ENCODE measurements around the gene WBP2. TPM values are rescaled to one million over a fixed set of nuclear protein-coding genes. Genes with fewer than 3 reads are reported as not detected.

Gene WBP2
- total RNA-seq, 2 experiments from 2014 or later, result 98.5 to 114 TPM

DNA sequence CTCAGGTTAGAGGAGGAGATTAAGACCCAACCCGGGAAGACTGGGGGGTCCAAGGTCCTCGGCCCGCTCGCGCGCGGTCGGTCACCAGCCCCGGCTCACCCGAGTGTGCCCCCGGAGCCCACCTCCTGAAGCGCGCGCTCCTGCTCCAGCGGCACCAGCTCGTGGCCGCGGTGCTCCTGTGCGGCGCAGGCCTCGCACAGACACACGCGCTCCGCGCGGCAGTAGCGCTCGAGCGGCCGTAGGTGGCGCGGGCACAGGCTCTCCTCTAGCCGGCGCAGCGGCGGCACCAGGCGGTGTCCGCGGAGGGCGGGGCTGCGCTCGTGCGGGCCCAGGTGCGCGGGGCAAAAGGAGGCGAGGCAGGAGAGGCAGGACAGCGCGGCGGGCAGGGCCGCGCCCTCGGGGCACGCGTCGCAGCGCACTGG lies 22.6 kb upstream of the WBP2 start:
- H3K27ac ChIP-seq (ENCODE audit: low read depth in 1 of 2, low read length in 2 of 2), result peak overlapping the region; percentile 15 to 66
- H3K27ac Mint-ChIP-seq, result peak overlapping the region; percentile 91
- DNase-seq (peak; percentile 52 to 90 (median 66)), ATAC-seq (ENCODE audit: poor library complexity) (peak; percentile 72)
- no peaks in the 10 kb centered on the region for H3K9me3 ChIP-seq (ENCODE audit: control insufficient read depth in 1 of 2, insufficient read depth in 1 of 2, low read length in 2 of 2)
- H3K4me1 Mint-ChIP-seq (ENCODE audit: low read depth), result peaks cover 51% of the 10 kb centered on the region
- no peaks in the 10 kb centered on the region for H3K27me3 Mint-ChIP-seq
- TF ChIP-seq, protein P1, sequence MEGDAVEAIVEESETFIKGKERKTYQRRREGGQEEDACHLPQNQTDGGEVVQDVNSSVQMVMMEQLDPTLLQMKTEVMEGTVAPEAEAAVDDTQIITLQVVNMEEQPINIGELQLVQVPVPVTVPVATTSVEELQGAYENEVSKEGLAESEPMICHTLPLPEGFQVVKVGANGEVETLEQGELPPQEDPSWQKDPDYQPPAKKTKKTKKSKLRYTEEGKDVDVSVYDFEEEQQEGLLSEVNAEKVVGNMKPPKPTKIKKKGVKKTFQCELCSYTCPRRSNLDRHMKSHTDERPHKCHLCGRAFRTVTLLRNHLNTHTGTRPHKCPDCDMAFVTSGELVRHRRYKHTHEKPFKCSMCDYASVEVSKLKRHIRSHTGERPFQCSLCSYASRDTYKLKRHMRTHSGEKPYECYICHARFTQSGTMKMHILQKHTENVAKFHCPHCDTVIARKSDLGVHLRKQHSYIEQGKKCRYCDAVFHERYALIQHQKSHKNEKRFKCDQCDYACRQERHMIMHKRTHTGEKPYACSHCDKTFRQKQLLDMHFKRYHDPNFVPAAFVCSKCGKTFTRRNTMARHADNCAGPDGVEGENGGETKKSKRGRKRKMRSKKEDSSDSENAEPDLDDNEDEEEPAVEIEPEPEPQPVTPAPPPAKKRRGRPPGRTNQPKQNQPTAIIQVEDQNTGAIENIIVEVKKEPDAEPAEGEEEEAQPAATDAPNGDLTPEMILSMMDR (IDR thresholded peaks at IDR 0.05), result peak; percentile 70
- H3K9me3 Mint-ChIP-seq, result no peaks in the 10 kb centered on the region
- H3K4me1 ChIP-seq (ENCODE audit: insufficient read depth, low read length), result peaks cover 64% of the 10 kb centered on the region
- H3K27me3 ChIP-seq (ENCODE audit: control insufficient read depth in 1 of 2, insufficient read depth in 2 of 2, low read length in 2 of 2), result no peaks in the 10 kb centered on the region
- H3K4me3 ChIP-seq (ENCODE audit: low read length), result peak overlapping the region; percentile 60
- ChIA-PET CTCF (interaction anchor here (0.5 to 4.8 kb wide), 16 partner anchors 11 to 124 kb away, joined by 3 to 50 read pairs (median 4); partner anchors contain the start of genes GALK1, MRPL38, TRIM65 and WBP2), POLR2A (interaction anchor here (0.8 to 10.9 kb wide), 14 partner anchors 13 to 124 kb away, joined by 3 to 230 read pairs (median 4); partner anchors contain the start of genes MRPL38, TRIM65, UNC13D and UNK)
- intact Hi-C loops (cut with DNase I, micrococcal nuclease), result loop anchor here (1.0 to 5.0 kb wide), 4 partner anchors 19 to 35 kb away; partner anchors contain the start of genes TRIM65 (in 2 of the 2) and UNC13D (in 1 of the 2)
- H3K36me3 Mint-ChIP-seq (ENCODE audit: low read depth), result peaks cover 5% of the 10 kb centered on the region
- peak overlapping the region; percentile 91 for H3K4me3 Mint-ChIP-seq
- H3K36me3 ChIP-seq (ENCODE audit: insufficient read depth, low read length), result peaks cover 6% of the 10 kb centered on the region

DNA sequence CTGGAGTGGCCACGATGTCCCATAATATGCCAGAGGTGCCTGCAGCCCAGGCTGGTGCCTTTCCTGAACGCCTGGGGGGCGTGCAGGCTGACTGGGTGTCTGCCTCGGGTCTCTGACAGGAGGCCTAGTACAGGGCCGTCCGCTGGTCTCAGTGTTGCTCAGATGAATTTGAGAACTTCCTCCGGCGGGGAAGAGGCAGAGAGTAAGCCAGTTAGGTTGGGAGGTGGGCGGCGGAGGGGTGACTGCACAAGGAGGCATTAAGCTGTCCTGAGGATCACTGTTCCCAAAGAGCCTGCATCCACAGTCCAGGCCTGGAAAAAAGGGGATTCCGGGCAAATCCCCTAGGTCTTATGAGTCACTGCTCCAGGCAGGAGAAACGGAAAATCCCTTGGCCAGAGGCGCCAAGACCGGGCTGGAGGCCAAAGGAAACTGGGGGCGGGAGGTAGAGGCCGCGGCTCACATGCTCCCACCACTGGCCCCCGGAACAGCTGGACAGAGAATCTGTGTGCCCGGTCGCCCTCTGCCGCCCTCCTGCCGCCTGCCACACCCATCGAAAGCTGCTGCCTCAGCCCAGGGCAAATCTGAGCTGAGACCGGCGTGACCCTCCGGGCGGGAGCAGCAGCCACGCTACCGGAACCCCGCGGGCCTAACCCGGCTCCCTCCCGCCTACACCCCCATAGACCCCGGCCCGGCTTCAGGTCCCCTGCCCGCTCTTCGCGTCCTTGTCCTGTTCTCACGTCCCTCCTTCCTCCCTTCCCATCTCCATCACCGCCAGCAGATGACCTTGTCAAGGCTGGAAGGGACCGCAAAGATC lies 22.0 kb upstream of the WBP2 start:
- peak in 3 of 14 experiments; percentile 41 to 58 (median 49) for DNase-seq
- H3K4me3 ChIP-seq (ENCODE audit: low read length), result peak overlapping the region; percentile 60
- TF ChIP-seq, protein P1 (IDR thresholded peaks at IDR 0.05), result no peak
- peaks cover 5% of the 10 kb centered on the region for H3K36me3 Mint-ChIP-seq (ENCODE audit: low read depth)
- H3K4me3 Mint-ChIP-seq, result peak overlapping the region; percentile 91
- H3K27ac Mint-ChIP-seq, result peak overlapping the region; percentile 91
- no peaks in the 10 kb centered on the region for H3K9me3 ChIP-seq (ENCODE audit: control insufficient read depth in 1 of 2, insufficient read depth in 1 of 2, low read length in 2 of 2)
- H3K4me1 ChIP-seq (ENCODE audit: insufficient read depth, low read length), result peaks cover 66% of the 10 kb centered on the region
- H3K4me1 Mint-ChIP-seq (ENCODE audit: low read depth), result peaks cover 57% of the 10 kb centered on the region
- peaks cover 6% of the 10 kb centered on the region for H3K36me3 ChIP-seq (ENCODE audit: insufficient read depth, low read length)
- ATAC-seq (ENCODE audit: poor library complexity), result peak; percentile 10
- H3K27me3 Mint-ChIP-seq, result no peaks in the 10 kb centered on the region
- ChIA-PET POLR2A (interaction anchor here (0.8 to 10.9 kb wide), 12 partner anchors 13 to 123 kb away, joined by 3 to 230 read pairs (median 4); partner anchors contain the start of genes MRPL38, TRIM65, UNC13D and UNK), CTCF (interaction anchor here (0.5 to 4.8 kb wide), 16 partner anchors 10 to 124 kb away, joined by 3 to 50 read pairs (median 4); partner anchors contain the start of genes GALK1, MRPL38, TRIM65 and WBP2)
- no peaks in the 10 kb centered on the region for H3K9me3 Mint-ChIP-seq
- H3K27me3 ChIP-seq (ENCODE audit: control insufficient read depth in 1 of 2, insufficient read depth in 2 of 2, low read length in 2 of 2), result no peaks in the 10 kb centered on the region
- intact Hi-C loops (cut with DNase I, micrococcal nuclease), result loop anchor here (2.0 to 5.0 kb wide), 3 partner anchors 20 to 35 kb away; partner anchors contain the start of genes TRIM65 (in 1 of the 2) and UNC13D (in 1 of the 2)
- peak overlapping the region; percentile 15 to 66 for H3K27ac ChIP-seq (ENCODE audit: low read depth in 1 of 2, low read length in 2 of 2)

- ATAC-seq (ENCODE audit: poor library complexity), result peak; percentile 70
- TF ChIP-seq, protein P1 (IDR thresholded peaks at IDR 0.05), result peak; percentile 47
- ChIA-PET POLR2A (interaction anchor here (0.6 to 10.9 kb wide), 24 partner anchors 12 to 796 kb away, joined by 3 to 230 read pairs (median 4); partner anchors contain the start of genes FBF1, GALK1, MRPL38 and TRIM65), CTCF (interaction anchor here (0.6 to 4.8 kb wide), 9 partner anchors 12 to 73 kb away, joined by 3 to 50 read pairs (median 5); partner anchors contain the start of genes TRIM65, UNC13D and WBP2)
- Histone ChIP-seq H3K9me3 (ENCODE audit: control insufficient read depth in 1 of 2, insufficient read depth in 1 of 2, low read length in 2 of 2) (no peaks in the 10 kb centered on the region), H3K4me1 (ENCODE audit: insufficient read depth, low read length) (peaks cover 60% of the 10 kb centered on the region), H3K27ac (ENCODE audit: low read depth in 1 of 2, low read length in 2 of 2) (peak overlapping the region; percentile 15 to 66), H3K4me3 (ENCODE audit: low read length) (peak overlapping the region; percentile 60), H3K27me3 (ENCODE audit: control insufficient read depth in 1 of 2, insufficient read depth in 2 of 2, low read length in 2 of 2) (no peaks in the 10 kb centered on the region), H3K36me3 (ENCODE audit: insufficient read depth, low read length) (peaks cover 6% of the 10 kb centered on the region)
- Mint-ChIP-seq H3K27ac (peak overlapping the region; percentile 91), H3K4me1 (ENCODE audit: low read depth) (peaks cover 50% of the 10 kb centered on the region), H3K4me3 (peak overlapping the region; percentile 91), H3K36me3 (ENCODE audit: low read depth) (peaks cover 5% of the 10 kb centered on the region), H3K9me3 (no peaks in the 10 kb centered on the region), H3K27me3 (no peaks in the 10 kb centered on the region)
- peak; percentile 47 to 90 (median 80) for DNase-seq
- intact Hi-C loops (cut with DNase I, micrococcal nuclease), result loop anchor here (2.0 to 5.0 kb wide), 3 partner anchors 20 to 34 kb away; partner anchors contain the start of genes TRIM65 (in 1 of the 2) and UNC13D (in 1 of the 2)
These were observed 21.2 kb upstream of the WBP2 start for GRCh38 chr17:75876190-75876937.

Measured in CD4-positive, alpha-beta T cell (primary cell).